T-cell (primary cell): ENCODE data around the gene EPB41L1. TPM values are rescaled to one million over a fixed set of nuclear protein-coding genes. Genes with fewer than 3 reads are reported as not detected.

Experiments
- ATAC-seq, 4 experiments: fragments of 200-7000 bp in 3 of 4; fragments of 150-1000 bp in 1 of 4; cut with Tn5 transposase; replicated peaks in 1 of 4; 1 replicate in 3 of 4; 2 replicates in 1 of 4; pipeline ENCODE4 v1.10.0; 2021; ENCODE audit warnings: moderate library complexity in 3 of 4, mild to moderate bottlenecking in 2 of 4, moderate number of reproducible peaks in 1 of 4
- CTCF ChIA-PET, 2 donors: fragments of 300-600 bp; sonication (Branson Sonifier 250); formaldehyde crosslinking; loops; one replicate each; lab custom pipeline; 2022; ENCODE audit warnings: antibody characterized with exemption in 2 of 2; lab: Charles Lee
- POLR2A ChIA-PET, 2 donors: fragments of 300-600 bp; sonication (Branson Sonifier 250); formaldehyde crosslinking; loops; one replicate each; lab custom pipeline; 2022; ENCODE audit warnings: antibody characterized with exemption in 2 of 2; lab: Charles Lee
- DNase-seq, 35 experiments: peaks; one replicate each; pipeline versions ENCODE4 v3.0.0 to v3.0.0-alpha.2; 2013 to 2023
- H3K27ac ChIP-seq: one replicate; pipeline ENCODE4 v1.5.1; 2013; ENCODE audit warnings: low read length
- H3K27me3 ChIP-seq, 2 experiments: replicated peaks in 1 of 2; 1 replicate in 1 of 2; 2 replicates in 1 of 2; pipeline versions ENCODE4 v1.6.1 to v1.7.0; 2013; ENCODE audit warnings: low read length in 1 of 2, mixed read lengths in 1 of 2; ENCODE audit not compliant: control insufficient read depth in 2 of 2, insufficient read depth in 2 of 2; ENCODE audit errors: extremely low read depth in 1 of 2
- H3K36me3 ChIP-seq, 2 donors: 1 replicate in 1 of 2; 2 replicates in 1 of 2; pipeline versions ENCODE4 v1.6.1 to v1.7.0; 2013; ENCODE audit warnings: low read length in 1 of 2; ENCODE audit not compliant: control insufficient read depth in 2 of 2, insufficient read depth in 1 of 2; ENCODE audit errors: extremely low read depth in 1 of 2
- H3K4me1 ChIP-seq, 2 experiments: 1 replicate in 1 of 2; 2 replicates in 1 of 2; pipeline versions ENCODE4 v1.6.1 to v1.7.0; 2013; ENCODE audit warnings: low read length in 2 of 2, mixed read lengths in 1 of 2; ENCODE audit not compliant: insufficient read depth in 2 of 2, control insufficient read depth in 1 of 2; ENCODE audit errors: extremely low read depth in 1 of 2
- H3K4me3 ChIP-seq, 2 donors: 1 replicate in 1 of 2; 2 replicates in 1 of 2; pipeline versions ENCODE4 v1.5.1 to v1.7.0; 2013; ENCODE audit warnings: mild to moderate bottlenecking in 2 of 2, low read length in 1 of 2, moderate library complexity in 1 of 2; ENCODE audit not compliant: control insufficient read depth in 1 of 2; ENCODE audit errors: extremely low read depth in 1 of 2
- H3K9me3 ChIP-seq: 2 replicates; pipeline ENCODE4 v1.7.0; 2013
- H3K27ac Mint-ChIP-seq, 2 donors: one replicate each; pipeline ENCODE4 v1.8.0; 2020 to 2021; ENCODE audit warnings: mild to moderate bottlenecking in 2 of 2, mixed read lengths in 2 of 2
- H3K27me3 Mint-ChIP-seq, 2 donors: one replicate each; pipeline ENCODE4 v1.8.0; 2021 to 2022; ENCODE audit warnings: mixed read lengths in 2 of 2
- H3K36me3 Mint-ChIP-seq: one replicate; pipeline ENCODE4 v1.8.0; 2021; ENCODE audit warnings: mixed read lengths
- H3K4me1 Mint-ChIP-seq, 3 donors: one replicate each; pipeline ENCODE4 v1.8.0; 2020 to 2022; ENCODE audit warnings: mixed read lengths in 3 of 3, mild to moderate bottlenecking in 1 of 3
- H3K4me3 Mint-ChIP-seq, 3 donors: one replicate each; pipeline ENCODE4 v1.8.0; 2020 to 2022; ENCODE audit warnings: mild to moderate bottlenecking in 3 of 3, mixed read lengths in 3 of 3, moderate library complexity in 3 of 3
- H3K9me3 Mint-ChIP-seq, 3 donors: one replicate each; pipeline ENCODE4 v1.8.0; 2020 to 2022; ENCODE audit warnings: mixed read lengths in 3 of 3
- WGBS: methylation state at CpG from one replicate; pipeline ENCODE4 v1.1.5; 2013; ENCODE audit warnings: missing lambda C conversion rate; ENCODE audit not compliant: insufficient coverage; 5-methylcytosine and 5-hydroxymethylcytosine counted together
- total RNA-seq, 35 experiments: library from RNA in 6 of 35; stranded (reverse) in 6 of 35; fragments of 120-200 nt in 1 of 35; gene quantifications; one replicate each; pipeline versions ENCODE4 v1.2.1 to v1.2.4 and lab custom pipeline; 2013 to 2026

EPB41L1 gene
- total RNA-seq, 5 donors from 2014 or later (not counting 1 experiment from before 2014, with no cell fraction given): 0.19 to 2.0 (median 0.82) TPM

DNA sequence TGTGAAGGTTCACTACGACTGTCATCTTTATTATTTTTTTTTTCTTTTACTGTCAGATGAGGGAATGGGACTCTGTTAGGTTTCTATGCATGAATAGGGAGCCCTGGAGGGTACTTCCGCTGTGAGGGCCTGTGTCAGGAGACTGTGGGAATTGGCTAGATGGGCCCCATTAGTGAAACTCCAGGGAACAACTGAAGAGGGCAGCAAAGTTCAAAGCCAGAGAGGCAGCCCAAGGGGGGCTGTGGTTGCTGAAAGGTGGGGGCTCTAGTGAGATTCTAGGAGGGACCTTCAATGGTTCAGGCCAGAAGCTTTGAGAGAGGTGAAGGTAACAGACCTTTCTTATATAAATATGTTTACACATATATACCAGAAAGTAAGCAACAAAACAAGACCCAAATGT lies 13.2 kb upstream of the EPB41L1 start:
- H3K36me3 ChIP-seq: no peaks in the 10 kb centered on the region
- Mint-ChIP-seq H3K4me1 (no peaks in the 10 kb centered on the region), H3K27ac (no peak overlapping the region), H3K4me3 (no peak overlapping the region), H3K36me3 (no peaks in the 10 kb centered on the region), H3K27me3 (peaks cover 13 to 24% of the 10 kb centered on the region in 2 donors), H3K9me3 (no peaks in the 10 kb centered on the region)
- H3K4me1 ChIP-seq: no peaks in the 10 kb centered on the region
- no peak overlapping the region for H3K4me3 ChIP-seq
- H3K27ac ChIP-seq: no peak overlapping the region
- no peaks in the 10 kb centered on the region for H3K9me3 ChIP-seq
- ATAC-seq: no peak
- 73% methylated on average over 2 of the region's 2 CpGs for WGBS
- ChIA-PET POLR2A (no interaction called here), CTCF (no interaction called here)
- peaks cover 0 to 14% of the 10 kb centered on the region in 2 experiments for H3K27me3 ChIP-seq
- no peak for DNase-seq

DNA sequence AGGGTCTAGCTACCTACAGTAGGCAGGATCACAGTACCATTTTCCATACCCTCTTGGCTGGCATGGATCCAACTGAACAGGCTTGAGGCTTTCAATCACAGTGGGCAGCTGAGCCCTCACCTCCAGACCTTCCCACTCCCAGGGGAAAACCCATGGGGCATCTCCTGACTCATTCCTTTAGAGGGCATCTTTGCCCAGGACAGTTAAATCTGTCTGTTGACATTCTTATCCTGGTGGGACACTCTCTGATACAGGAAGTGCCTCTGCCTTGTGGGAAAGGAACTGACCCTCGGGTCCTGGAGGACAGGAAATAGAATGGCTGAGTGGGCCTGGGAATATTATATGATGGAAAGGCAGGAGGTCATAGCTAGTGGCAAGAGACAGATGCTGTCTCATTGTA lies 10.2 kb upstream of the EPB41L1 start:
- Histone ChIP-seq H3K4me1 (no peaks in the 10 kb centered on the region), H3K27ac (no peak overlapping the region), H3K36me3 (no peaks in the 10 kb centered on the region), H3K9me3 (no peaks in the 10 kb centered on the region), H3K27me3 (peaks cover 0 to 22% of the 10 kb centered on the region in 2 experiments), H3K4me3 (no peak overlapping the region)
- ChIA-PET CTCF (interaction anchor here in 1 of 2 donors (1.0 to 1.6 kb wide), 2 partner anchors 149 to 151 kb away, joined by 3 to 6 read pairs; no protein-coding TSS in a partner anchor), POLR2A (interaction anchor here in 1 of 2 donors (0.6 kb wide), 1 partner anchor 15 kb away, joined by 5 read pairs; no protein-coding TSS in a partner anchor)
- Mint-ChIP-seq H3K9me3 (no peaks in the 10 kb centered on the region), H3K27me3 (peaks cover 21 to 27% of the 10 kb centered on the region in 2 donors), H3K4me1 (no peaks in the 10 kb centered on the region), H3K4me3 (no peak overlapping the region), H3K27ac (no peak overlapping the region), H3K36me3 (no peaks in the 10 kb centered on the region)
- ATAC-seq (no peak), DNase-seq (no peak)
- WGBS: 13% methylated on average over 1 of the region's 1 CpG

DNA sequence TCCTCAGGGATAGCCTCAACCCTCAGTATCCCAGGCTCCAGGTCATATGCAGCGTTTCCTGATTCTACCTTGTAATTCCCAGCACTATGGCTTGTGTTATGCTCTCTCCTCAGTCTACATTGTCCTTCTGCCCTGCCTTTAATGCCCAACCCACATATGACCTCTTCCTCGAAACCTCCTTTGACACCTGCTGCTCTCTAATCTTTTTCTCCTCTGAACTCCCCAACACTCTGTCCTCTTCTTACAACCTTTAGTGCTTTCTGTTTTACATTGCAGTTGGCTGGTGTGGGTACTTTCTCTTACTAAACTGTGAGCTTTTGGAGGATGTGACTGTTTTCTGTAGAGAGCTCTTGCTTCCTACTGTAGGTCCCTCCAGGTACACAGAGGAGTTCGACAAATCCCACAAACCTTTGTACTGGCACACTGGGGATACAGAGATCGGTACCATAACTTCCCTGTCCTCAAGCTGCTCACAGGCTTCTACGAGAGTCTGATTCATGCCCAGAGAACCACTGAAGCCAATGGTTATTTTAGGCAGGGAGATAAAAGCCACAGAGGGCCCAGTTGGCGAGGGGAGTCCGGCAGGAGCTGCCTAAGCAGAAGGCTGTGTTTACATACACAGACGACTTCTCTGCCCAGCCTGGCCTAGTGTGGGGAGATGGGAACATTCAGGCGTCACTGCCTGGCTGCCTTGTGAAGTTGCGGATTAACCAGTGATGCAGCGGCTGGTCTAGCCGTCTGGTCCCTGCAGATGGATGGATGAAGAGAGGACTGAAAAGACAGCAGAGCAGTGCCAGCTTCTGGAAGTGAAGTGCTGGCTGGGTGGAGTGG lies 8.4 kb upstream of the EPB41L1 start:
- H3K4me3 Mint-ChIP-seq: no peak overlapping the region
- 68% methylated on average over 10 of the region's 12 CpGs for WGBS
- ChIA-PET POLR2A (no interaction called here), CTCF (interaction anchor here in 1 of 2 donors (0.5 kb wide), 1 partner anchor 600 kb away, joined by 3 read pairs; no protein-coding TSS in a partner anchor)
- Histone ChIP-seq H3K9me3 (no peaks in the 10 kb centered on the region), H3K27ac (no peak overlapping the region), H3K4me1 (no peaks in the 10 kb centered on the region), H3K4me3 (no peak overlapping the region), H3K27me3 (peaks cover 0 to 26% of the 10 kb centered on the region in 2 experiments), H3K36me3 (no peaks in the 10 kb centered on the region)
- DNase-seq (no peak), ATAC-seq (no peak)
- no peaks in the 10 kb centered on the region for H3K36me3 Mint-ChIP-seq
- H3K4me1 Mint-ChIP-seq: no peaks in the 10 kb centered on the region
- H3K27me3 Mint-ChIP-seq: peaks cover 21 to 27% of the 10 kb centered on the region in 2 donors
- H3K27ac Mint-ChIP-seq: no peak overlapping the region
- no peaks in the 10 kb centered on the region for H3K9me3 Mint-ChIP-seq

DNA sequence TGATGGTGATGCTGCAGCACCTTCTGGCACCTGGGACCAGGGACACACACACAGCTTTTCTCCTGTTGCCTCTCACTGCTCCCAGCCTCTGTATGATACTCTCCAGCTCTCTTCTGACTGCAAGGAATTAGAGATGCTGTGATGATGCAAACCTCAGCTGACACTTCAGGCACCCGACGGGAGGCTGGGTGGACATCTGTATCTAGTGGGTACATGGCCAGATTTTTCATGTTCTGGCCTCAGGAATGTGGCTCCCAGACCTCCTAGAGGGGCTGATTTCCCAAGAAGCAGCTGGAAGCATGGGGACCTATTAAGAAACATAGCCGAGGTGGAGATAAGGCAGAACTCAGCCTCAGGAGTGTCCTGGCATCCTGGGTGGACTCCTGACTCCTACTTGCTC lies 6.8 kb upstream of the EPB41L1 start:
- Histone ChIP-seq H3K27me3 (peaks cover 0 to 30% of the 10 kb centered on the region in 2 experiments), H3K36me3 (no peaks in the 10 kb centered on the region), H3K4me1 (no peaks in the 10 kb centered on the region), H3K9me3 (no peaks in the 10 kb centered on the region), H3K4me3 (no peak overlapping the region), H3K27ac (no peak overlapping the region)
- DNase-seq (no peak), ATAC-seq (no peak)
- Mint-ChIP-seq H3K27me3 (peaks cover 21 to 32% of the 10 kb centered on the region in 2 donors), H3K27ac (no peak overlapping the region), H3K4me1 (no peaks in the 10 kb centered on the region), H3K36me3 (no peaks in the 10 kb centered on the region), H3K9me3 (no peaks in the 10 kb centered on the region), H3K4me3 (no peak overlapping the region)
- WGBS: 77% methylated on average over 2 of the region's 3 CpGs
- POLR2A ChIA-PET: no interaction called here
- CTCF ChIA-PET: interaction anchor here in 1 of 2 donors (0.6 kb wide), 1 partner anchor 152 kb away, joined by 5 read pairs; no protein-coding TSS in a partner anchor

DNA sequence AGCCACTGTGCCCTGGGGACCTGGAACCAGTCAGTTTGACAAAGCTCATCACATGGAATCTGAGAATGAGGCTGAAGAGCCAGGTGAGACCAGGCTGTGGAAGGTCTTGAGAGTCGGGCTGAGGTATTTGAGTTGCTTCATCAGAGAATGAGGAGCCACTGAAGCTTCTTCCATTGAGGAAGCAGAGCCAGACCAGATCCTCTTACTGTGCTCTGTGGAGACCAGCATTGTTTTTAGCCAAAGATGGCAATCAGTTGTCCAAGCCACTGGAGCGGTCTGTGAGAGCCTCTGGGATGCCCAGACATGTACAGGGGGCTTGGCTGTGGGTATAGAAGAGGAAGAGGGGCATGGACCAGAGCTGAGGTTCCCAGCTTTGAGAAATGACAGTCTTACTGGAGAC lies 6.1 kb upstream of the EPB41L1 start:
- Histone ChIP-seq H3K4me1 (no peaks in the 10 kb centered on the region), H3K9me3 (no peaks in the 10 kb centered on the region), H3K36me3 (no peaks in the 10 kb centered on the region), H3K4me3 (no peak overlapping the region), H3K27ac (no peak overlapping the region), H3K27me3 (peaks cover 0 to 32% of the 10 kb centered on the region in 2 experiments)
- WGBS: 58% methylated on average over 2 of the region's 2 CpGs
- DNase-seq (no peak), ATAC-seq (no peak)
- no peaks in the 10 kb centered on the region for H3K36me3 Mint-ChIP-seq
- peaks cover 25 to 34% of the 10 kb centered on the region in 2 donors for H3K27me3 Mint-ChIP-seq
- H3K4me3 Mint-ChIP-seq: no peak overlapping the region
- POLR2A ChIA-PET: no interaction called here
- H3K4me1 Mint-ChIP-seq: no peaks in the 10 kb centered on the region
- no peak overlapping the region for H3K27ac Mint-ChIP-seq
- no peaks in the 10 kb centered on the region for H3K9me3 Mint-ChIP-seq
- CTCF ChIA-PET: no interaction called here

DNA sequence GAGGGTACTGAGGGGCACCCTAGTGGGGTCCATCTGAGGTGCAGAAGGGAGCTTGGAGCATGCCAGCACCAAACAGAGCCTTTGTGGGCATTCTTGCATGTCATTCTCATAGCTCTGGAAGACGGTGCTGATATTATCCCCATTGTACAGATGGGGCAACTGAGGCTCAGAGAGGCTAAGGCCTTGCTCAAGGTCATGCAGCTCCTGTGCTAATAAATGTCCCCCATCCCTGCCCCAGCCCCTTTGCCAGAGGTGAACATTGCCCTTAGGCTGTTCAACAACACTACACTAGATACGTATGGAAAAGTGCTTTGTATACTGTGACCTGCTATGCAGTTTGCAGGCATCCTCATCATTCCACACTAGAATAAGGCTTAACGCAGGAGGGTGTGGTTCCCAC lies 5.5 kb upstream of the EPB41L1 start:
- DNase-seq: no peak
- POLR2A ChIA-PET: no interaction called here
- CTCF ChIA-PET: no interaction called here

More for the DNA sequence above, 5.5 kb upstream of the EPB41L1 start:
- Mint-ChIP-seq H3K9me3 (no peaks in the 10 kb centered on the region), H3K27me3 (peaks cover 25 to 38% of the 10 kb centered on the region in 2 donors), H3K4me3 (no peak overlapping the region), H3K36me3 (no peaks in the 10 kb centered on the region), H3K27ac (no peak overlapping the region), H3K4me1 (no peaks in the 10 kb centered on the region)
- Histone ChIP-seq H3K4me3 (no peak overlapping the region), H3K4me1 (peaks cover 0 to under 1% of the 10 kb centered on the region in 2 experiments), H3K27me3 (peaks cover 2 to 37% of the 10 kb centered on the region in 2 experiments), H3K9me3 (no peaks in the 10 kb centered on the region), H3K36me3 (no peaks in the 10 kb centered on the region), H3K27ac (no peak overlapping the region)
- ATAC-seq: no peak
- whole genome bisulfite sequencing: 100% methylated on average over 1 of the region's 3 CpGs
